GM18907 (cell line): ENCODE measurements around the gene CCDC106.

Source experiments
- ATAC-seq: cut with Tn5 transposase; IDR thresholded peaks from one replicate; pipeline ENCODE4 v1.9.1; 2021; ENCODE audit warnings: mild to moderate bottlenecking, moderate library complexity; ENCODE audit not compliant: unreplicated experiment

The CCDC106 gene

DNA sequence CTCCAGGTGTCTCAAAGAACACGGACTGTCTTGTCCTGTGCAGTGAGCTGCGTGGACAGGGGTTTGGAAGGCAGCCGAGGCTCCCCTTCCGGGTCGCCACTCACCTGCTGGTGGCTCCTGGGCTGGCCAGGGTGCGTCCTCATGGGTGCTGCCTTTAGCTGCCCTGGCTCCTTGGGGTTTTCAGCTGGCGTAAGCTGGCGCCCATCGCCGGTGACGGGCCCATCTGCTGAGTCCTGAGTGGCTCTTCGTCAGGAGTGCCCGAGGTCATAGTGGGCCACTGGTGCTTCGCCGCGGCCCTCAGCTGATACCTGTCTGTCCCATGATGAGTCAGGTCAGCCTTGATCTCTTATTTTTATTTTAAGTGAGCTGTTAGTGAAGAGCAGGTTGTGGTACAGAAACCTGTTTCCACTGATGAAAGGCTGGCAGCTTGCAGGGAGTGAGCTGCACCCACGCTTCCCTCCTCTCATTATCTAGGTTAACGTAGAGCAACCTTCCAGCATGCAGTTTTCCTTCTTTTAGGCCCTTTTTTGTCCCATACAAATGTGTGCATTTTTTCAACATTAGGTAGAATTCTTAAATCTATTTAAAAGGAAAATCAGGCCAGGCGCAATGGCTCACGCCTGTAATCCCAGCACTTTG lies 45.4 kb downstream of the CCDC106 start:
- ATAC-seq, result no peak

DNA sequence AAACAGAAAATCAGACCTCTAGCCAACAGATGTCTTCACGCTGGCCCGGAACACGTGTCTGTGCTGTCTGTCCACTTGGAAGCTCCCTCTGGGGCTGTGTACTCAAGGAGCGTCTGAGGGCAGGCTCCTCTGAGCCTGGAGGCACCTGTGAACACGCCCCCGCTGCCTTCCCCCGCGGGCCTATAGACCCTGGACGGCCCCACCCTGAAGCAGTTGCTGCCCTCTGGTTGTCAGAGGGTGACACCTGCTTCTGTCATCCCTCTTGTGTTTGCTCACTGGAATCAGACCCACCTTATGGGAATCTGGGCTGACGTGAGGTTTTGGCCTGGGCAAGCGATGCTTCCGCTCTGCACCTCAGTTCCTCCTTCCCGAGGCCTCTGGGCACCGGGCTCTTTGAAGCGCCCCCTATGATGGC lies 46.2 kb downstream of the CCDC106 start:
- no peak for ATAC-seq

DNA sequence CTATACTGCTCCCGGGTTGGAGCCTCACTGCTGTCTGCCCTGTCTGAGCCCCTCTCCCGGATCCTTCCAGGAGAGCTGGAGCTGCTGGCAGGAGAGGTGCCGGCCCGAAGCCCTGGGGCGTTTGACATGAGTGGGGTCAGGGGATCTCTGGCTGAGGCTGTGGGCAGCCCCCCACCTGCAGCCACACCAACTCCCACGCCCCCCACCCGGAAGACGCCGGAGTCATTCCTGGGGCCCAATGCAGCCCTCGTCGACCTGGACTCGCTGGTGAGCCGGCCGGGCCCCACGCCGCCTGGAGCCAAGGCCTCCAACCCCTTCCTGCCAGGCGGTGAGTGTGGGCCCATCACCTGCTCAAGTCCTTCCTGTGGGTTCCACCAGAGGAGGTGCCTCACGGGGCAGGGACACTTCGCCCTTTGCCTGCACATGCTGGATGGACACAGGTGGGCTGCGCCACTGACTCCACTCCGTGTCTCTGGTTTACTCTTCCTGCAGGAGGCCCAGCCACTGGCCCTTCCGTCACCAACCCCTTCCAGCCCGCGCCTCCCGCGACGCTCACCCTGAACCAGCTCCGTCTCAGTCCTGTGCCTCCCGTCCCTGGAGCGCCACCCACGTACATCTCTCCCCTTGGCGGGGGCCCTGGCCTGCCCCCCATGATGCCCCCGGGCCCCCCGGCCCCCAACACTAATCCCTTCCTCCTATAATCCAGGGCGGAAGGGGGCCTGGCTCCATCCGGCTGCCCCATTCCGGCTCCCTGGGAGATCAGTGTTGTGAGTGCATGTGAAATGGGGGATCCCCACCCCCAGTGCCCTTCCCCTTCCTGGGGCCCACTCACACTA lies 46.9 kb downstream of the CCDC106 start:
- no peak for ATAC-seq

DNA sequence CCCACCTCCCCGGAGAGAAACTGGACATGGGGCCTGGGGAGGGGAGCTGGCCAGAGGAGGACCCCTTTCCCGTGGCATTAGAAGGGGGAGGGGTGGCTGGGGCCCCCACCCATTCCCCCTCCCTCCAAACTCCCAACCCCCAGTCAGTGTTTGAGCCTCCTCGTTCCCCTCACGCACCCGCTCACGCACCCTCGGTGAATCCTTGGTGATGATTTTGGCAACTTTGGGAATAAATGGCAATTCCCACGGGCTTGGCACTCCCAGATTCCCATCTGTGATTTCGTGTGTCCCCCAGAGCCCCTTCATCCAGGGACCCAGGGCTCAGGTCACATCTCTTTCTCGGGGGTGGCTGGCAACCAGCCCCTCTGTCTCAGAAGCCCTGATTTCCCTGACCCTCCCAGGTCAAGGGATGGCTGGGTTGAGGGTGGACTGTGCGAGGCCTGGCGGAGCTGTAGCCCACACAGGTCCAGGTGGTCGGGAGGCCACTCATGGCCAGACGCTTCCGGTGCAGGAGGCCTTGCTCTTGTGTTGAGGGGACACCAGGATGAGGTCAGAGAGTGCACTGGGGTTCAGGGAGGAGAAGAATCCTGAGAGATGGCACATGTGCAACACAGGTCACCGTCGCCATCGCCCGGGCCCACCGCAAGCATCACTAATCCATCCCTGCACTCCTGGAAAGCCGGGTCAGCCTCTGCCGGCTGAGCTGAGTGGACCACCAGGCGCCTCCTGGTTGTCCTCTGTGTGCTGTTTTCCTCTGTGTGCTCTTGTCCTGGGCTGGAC lies 47.7 kb downstream of the CCDC106 start:
- ATAC-seq, result no peak

DNA sequence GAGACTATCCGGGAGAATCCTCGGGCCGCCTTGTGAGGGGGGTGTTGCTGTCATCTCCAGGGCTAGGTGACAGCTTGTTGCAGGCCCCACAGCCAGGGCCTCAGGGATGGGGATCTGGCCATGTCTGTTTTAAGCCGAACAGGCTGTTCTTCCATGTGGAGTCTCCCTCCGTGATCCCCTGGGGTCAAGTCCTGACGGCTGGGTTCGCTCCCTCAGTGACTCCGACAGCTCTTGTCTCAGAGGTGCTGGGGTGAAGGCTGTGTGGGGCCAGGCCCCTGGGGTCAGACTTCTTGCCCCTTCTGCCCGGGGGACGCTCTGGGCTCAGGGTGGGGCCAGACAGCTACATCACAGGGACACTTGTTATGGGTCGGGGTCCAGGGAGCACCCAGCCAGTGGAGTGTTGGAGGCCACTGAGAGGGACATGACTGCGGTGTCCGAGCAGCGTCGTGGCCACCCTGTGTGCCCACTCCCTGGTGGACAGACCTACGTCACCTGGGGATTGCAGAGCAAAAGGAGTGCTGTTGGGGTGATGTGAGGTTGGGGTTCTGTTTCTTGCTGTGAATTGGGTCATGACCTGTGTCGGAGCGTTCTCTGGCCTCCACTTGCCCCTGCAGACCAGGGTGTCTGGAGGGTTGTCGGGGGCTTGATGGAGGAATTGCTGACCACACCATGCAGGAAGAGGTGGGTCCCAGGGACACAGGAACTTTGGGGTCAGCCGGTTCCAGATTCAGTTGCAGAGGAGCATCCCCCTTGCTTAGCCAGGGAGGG lies 48.5 kb downstream of the CCDC106 start:
- ATAC-seq, result no peak

DNA sequence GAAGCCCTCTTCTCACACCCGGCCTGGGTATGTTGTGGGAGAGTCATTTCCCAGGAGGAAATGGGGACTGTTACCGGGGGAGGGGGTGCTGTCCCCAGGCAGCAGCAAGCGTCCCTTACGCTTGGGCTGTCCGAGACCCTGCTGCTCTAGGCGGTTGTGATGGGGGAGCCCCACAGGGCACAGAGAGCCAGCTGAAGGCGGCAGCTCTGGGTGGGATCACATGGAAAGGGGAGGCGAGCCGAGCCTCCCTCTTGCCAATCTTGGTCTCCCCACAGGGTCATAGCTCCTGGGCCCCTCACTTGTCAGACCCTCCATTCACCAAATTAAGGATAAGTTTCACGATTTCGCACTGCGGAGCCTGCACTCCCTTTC lies 49.0 kb downstream of the CCDC106 start:
- no peak for ATAC-seq

DNA sequence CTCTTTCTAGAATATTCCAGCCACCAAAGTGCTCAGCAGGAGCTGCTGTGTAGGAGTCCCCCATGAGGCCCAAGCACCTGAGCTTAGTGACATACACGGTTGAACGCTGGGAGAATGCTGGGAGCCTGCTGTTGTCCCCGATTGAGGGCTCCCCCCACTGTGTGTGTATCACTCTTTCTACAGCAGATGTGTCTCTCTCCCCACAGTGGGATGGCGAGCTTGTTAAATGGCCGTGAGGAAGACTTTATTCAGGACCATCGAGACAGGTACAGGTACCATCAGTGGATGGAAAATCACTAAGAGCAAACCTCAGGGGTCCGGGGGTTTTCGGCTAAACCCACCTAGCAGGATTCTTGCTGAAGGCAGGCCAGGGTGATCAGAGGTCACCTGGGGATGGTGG lies 49.7 kb downstream of the CCDC106 start:
- ATAC-seq, result no peak

DNA sequence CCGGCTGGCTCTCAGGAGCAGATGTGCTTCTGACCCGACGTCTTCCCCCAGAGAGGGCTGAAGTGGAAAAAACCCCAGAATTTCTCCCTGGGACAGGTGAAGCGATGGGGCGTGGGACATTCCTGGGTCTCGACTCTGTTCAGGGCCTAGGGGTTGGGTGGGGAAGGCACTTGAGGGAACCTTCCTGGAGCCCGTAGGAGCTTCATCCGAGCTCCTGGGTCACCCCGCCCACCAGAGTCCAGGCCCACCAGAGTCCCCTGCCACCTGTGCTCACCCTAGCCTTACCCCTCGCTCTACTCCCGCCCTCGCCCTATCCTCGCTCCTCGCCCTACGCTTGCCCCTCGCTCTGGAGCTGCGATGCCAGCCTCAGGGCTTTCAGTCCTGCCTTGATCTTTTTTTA lies 50.2 kb downstream of the CCDC106 start:
- no peak for ATAC-seq

DNA sequence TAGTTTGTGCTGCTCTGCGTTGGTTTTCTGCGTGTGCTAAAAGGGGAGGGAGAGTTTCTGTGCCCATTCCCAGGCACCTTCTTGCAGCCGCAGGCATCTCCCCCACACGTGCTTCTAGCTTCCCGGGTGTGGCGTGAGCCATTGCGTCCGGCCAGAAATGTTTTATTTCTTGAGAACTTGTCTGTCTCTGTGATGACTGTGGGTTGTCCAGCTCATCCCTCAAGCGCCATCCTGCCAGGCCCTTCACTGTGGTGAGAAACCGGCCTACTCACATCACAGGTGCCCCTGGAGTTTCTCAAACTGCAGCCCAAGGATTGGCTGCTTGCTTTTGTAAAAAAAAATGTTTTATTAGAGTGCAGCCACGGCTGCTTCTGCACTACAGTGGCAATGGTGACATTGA lies 51.2 kb downstream of the CCDC106 start:
- no peak for ATAC-seq

DNA sequence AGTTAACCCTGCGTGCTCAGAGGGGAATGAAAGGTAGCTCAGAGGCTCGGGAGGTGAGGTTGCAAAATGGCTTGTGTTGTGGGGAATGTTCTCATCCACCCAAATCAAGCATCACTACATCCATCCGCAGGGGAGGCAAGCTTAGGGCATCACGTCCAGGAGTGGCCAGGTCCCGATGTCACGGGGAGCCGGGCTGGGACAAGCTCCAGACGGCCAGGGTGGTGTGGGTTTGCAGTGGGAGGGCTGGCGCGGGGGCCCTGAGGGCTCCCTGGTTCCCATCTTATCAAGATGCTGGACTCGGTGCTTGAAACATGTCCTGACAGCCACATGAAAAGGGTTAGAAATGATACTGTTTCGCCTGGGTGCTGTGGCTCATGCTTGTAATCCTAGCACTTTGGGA lies 52.8 kb downstream of the CCDC106 start:
- ATAC-seq, result no peak

DNA sequence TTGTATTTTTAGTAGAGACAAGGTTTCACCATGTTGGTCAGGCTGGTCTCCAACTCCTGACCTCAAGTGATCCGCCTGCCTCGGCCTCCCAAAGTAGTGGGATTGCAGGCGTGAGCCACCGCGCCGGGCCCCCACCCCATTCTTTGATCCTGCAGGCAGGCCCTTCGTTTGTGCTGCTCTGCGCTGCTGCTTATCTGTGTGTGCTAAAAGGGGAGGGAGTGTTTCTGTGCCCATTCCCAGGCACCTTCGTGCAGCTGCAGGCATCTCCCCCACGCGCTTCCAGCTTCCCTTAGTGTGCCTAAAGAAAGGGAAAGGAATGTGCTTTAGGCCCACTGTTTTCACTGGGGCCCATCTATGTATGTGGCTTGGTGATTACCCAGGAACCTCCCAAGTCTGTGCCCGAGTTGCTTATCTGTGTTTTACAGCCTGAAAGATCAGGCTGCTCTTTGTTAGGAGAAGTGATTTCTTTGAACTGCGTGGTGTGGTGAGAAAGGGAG lies 54.2 kb downstream of the CCDC106 start:
- ATAC-seq, result no peak
